Hematopoietic multipotent progenitor cell (in vitro differentiated cells): Measurements from ENCODE around the gene KIF25. TPM values are rescaled to one million over a fixed set of nuclear protein-coding genes. Genes with fewer than 3 reads are reported as not detected.
"Not testable (repeated sequence)": the region's sequence is repeated elsewhere in the genome, so short reads cannot be mapped to it uniquely, and the experiment has no call there.

Experiments used
- DNase-seq, 3 donors: peaks; one replicate each; pipeline ENCODE4 v3.0.0-alpha.2; 2011 to 2015; ENCODE audit warnings: low read depth in 2 of 3, low spot score in 2 of 3
- total RNA-seq: library from RNA; depleted of rRNA; stranded (reverse); fragments of >200 nt; gene quantifications from one replicate; pipeline ENCODE4 v1.2.3, GENCODE V29; 2012

Gene KIF25
- total RNA-seq, 1 donor = not detected

DNA sequence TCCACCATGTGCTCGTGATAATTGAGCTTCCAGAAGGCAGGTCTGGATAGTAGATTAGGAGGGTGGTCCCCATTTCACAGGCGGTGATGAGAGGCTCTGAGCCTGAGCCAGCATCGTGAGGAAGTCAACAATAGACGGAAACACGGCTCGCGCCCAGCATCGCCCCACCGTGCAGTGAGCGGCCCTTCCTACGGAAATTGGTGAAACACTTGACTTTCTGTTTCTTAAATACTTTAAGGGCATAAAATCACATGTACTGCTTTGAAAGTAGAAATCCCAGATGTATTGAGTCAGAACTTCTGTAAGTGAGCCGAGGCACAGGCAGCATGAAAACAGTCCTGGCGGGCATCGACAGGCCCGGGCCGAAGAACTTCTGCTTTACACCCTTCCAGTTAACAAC is 4.3 kb upstream of the KIF25 start:
- no peak for DNase-seq

DNA sequence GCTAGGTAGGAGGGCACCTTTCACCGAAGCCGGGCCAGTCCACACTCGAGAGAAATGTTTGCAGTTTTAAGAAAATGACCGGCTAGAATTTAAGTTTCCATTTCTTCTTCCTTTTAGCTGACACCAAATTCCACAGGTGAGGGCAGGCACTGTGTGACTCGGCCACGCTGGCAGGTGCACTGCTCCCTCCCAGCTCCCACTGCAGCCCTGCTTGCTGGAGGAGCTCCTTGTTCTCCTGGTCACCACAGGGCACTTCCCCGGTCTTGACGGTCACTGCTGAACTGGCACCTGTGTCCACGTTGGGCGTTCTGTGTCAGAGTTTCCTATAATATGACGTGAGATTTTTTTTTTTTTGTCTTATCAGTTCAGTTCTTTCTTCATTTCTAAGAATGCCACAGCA is 3.6 kb upstream of the KIF25 start:
- DNase-seq = no peak

DNA sequence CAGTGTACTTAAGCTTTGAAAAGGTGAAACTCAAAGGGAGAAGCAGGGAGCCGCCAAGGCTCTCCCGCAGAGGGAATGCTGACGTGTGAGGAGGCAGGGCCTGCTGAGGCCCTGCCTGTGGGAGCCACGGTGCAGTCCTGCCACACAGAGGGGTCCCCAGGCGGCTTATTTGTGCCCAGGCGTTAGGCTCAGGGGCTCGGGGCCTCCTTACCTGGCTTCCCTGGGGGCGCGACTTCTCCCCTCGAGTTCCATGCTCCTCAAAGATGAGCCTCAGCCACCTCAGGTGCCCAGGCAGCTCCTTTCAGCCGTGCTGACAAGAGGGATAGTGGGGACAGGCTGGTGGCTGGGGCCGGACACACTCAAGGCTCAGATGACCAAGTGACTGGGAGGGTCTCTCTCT is 2.2 kb upstream of the KIF25 start:
- DNase-seq = no peak

DNA sequence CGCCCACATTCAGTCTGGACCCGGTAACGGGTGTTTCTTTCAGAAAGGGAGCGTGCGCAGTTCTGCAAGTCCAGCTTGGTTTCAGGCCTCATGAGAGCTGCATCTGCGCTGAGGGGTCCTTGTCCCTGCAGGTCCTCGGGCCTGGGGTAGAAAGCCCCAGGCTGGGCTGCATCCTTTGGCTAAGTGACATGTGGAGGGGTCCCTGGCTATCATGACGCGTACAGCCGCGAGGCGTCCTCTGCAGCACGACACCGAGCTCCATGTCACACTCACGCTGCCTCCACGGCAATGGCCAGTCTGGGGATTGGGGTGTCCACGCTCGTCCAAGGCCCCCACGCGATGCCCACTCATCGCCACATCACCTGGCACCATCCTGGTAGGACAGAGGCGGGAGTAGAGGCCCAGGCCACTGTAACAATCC is 1.7 kb upstream of the KIF25 start:
- no peak for DNase-seq

DNA sequence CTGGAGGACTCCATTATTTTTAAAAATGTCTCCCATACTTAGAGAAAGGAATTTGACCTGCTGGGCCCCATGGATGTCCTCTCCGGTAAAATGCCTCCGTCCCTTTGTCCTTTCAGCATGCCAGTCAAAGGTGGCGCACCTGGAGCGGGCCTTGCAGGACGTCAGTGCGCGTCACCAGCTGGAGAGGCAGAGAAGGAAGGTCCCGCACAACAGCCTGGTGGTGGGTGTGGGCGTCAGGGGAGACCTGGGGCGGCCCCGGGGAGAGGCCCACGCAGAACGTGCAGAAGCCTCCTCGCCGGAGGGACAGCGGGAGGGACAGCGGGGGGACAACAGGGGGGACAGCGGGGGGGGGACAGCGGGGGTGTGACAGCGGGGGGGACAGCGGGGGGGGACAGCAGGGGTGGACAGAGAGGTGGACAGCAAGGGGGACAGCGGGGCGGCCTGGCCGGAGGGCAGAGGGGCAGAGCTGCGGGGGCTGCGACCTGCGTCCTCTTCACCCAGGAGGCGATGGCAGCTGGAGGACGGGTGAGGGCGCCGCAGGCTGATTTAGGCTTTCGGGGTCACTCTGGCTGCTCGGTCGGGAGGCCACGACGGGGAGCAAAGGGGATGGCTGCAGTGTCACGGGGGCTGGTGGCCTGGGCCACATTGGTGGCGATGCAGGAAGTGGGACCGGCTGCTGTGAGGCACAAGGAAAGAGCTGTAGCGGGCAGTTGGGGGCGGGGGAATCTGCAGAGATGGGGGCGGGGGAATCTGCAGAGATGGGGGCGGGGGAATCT is 859 bp upstream of the KIF25 start:
- DNase-seq = peak in 1 of 3 donors; percentile 60

DNA sequence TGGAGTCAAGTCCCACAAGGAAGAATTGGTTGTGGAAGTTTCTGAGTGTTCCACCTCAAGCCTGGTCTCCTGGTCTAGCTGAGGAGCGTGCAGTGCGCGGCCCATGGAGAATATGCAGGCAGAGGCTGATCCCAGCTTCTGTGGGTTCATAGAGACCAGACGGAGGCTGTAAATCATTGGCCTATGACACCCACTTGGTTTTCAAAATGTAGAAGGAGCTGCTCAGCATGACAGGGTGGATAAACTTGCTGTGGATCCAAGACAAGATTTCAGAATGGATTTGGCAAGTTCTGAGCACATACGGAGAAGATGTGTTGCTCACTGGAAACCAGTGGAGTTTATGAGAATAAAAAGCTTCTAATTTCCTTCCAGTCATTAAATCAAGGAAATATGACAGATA is 744 bp downstream of the KIF25 start:
- DNase-seq = no peak

DNA sequence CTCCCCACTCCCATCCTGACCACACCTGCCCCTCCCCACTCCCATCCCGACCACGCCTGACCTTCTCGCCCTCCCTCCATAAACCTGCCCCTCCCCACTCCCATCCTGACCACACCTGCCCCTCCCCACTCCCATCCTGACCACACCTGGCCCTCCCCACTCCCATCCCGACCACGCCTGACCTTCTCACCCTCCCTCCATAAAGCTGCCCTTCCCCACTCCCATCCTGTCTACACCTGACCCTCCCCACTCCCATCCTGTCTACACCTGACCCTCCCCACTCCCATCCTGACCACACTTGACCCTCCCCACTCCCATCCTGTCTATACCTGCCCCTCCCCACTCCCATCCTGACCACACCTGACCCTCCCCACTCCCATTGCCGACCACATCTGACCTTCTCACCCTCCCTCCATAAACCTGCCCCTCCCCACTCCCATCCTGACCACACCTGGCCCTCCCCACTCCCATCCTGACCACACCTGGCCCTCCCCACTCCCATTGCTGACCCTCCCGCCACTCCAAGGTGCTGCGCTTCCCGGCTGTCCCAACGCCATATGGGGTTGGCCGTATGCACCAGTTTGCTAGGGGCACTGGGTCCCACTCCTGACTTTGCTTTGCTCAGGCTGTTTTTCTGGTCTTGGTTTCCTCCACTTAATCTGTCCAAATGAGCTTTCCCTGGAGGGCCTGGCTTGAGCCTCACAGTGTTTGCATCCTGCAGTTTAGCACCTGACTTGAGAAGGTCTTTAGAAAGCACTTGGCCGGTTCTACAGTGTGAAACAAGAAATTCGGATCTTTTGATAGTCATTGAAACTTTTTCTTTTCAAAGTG is 2.9 kb downstream of the KIF25 start:
- no peak for DNase-seq

DNA sequence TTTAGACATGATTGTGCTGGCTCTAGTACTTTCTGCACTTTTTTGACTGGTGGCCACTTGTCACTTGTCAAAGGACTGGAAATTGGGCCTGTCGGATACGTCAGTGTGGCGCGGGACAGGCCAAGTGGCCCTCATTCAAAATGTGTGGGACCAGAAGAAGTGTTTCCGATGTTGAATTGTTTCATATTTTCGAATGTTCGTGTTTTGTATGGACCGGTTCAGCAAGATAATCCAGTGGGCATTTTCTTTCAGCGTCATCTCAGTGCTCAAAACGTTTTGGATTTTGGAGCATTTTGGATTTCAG is 3.5 kb downstream of the KIF25 start:
- no peak for DNase-seq

DNA sequence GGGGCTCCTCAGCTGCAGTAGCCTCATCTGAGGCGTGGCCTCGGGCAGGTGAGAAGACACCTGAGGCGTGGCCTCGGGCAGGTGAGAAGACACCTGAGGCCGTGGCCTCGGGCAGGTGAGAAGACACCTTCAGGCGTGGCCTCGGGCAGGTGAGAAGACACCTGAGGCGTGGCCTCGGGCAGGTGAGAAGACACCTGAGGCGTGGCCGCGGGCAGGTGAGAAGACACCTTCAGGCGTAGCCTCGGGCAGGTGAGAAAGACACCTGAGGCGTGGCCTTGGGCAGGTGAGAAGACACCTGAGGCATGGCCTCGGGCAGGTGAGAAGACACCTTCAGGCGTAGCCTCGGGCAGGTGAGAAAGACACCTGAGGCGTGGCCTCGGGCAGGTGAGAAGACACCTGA is 4.0 kb downstream of the KIF25 start:
- DNase-seq = not testable (repeated sequence)

DNA sequence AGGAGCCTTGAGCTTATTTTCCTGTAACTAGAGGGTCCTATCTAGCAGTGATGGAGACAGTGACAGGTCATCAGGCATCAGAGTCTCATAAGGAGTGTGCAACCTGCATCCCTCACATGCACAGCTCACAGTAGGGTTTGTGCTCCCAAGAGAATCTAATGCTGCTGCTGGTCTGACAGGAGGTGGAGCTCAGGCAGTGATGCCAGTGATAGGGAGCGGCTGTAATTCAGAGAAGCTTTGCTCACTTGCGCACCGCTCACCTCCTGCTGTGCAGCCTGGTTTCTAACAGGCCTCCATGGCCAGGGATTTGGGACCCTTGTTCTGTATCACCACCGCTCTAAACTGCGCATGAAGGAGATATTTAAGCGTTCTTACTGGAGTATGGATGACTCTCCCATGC is 5.3 kb downstream of the KIF25 start:
- DNase-seq = no peak

DNA sequence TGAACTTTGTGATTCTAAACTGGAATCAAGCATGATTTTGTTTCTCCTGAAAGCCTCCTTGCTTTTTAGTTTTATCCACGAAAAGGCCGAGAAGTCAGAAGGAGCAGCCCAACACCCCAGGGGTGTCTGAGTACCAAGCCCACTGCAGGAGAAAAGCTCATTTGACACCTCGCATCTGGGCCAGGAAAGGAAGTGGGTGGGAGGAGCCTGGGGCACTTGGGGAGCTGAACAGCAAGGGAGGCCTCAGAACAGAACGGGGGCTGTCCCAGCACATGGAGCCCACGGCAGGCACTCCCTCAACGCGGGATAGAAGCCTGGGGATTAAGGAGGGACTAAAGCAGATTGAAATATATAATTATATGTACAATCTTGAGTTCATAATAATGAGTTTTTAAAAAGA is 6.6 kb downstream of the KIF25 start:
- DNase-seq = no peak

DNA sequence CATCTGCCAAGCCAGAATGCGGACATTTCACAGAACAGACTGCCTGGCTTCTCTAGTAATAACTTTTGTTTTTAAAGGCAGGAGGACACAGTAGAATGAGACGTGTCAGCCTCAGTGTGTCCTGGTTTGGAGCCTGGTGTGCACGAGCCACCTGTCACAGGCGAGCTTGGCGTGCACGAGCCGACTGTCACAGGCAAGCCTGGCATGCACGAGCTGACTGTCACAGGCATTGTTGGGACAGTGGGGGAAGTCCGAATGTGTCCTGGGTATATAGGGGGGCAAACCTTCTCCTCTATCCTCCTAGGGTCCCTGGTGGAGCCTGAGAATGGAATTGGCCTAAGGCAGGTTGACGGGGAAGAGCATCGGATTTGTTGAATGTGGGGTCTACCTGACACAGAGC is 7.5 kb downstream of the KIF25 start:
- no peak for DNase-seq

DNA sequence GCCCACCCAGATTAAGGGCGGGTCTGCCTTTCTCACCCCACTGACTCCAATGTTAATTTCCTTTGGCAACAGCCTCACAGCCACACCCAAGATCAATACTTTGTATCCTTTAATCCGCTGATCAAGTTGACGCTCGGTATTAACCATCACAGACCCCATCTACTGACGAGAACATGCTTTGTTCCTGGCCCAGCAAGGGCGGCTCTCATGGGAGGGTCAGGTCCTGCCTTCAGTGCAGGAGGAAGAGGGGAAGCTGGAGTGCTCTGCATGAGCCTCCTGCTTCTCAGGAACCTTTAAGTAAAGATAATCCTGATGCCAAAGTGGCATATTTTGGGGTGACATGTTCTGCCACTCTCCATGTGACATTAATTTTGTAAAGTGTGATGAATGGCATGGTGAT is 8.3 kb downstream of the KIF25 start:
- no peak for DNase-seq

DNA sequence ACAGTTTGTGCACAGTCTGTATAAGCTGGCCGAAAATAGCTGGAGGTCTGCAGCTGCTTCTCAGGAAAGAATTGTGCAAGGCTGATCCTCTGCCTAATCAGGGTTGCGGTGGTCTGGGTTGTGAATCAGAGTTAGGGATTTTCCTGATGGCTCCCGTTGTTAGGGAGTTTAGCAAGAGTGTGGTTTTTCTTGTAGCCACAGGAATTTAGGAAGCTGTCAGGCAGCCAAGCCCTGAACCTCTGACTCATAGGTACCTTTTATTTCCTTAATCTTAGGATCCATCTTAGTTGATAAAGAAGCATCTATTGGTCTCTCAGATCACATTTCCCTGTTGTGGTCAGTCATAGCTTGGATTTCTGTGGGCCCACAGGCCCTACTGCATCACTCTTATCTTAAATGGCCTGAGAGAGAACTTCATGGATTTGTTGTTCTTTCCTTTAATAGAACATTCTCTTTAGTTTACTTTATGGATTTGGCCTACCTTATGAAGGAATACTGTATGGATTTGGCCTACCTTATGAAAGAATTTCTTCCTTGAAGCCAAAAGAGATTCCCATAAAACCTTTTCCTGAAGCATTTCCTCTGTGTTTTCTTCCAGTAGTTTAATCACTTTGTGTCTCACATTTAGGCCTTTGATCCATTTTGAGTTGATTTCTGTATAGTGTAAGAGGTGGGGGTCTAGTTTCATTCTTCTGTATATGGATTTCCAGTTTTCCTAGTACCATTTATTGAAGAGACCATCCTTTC is 10.3 kb downstream of the KIF25 start:
- peak in 2 of 3 donors; percentile 4 to 5 for DNase-seq

DNA sequence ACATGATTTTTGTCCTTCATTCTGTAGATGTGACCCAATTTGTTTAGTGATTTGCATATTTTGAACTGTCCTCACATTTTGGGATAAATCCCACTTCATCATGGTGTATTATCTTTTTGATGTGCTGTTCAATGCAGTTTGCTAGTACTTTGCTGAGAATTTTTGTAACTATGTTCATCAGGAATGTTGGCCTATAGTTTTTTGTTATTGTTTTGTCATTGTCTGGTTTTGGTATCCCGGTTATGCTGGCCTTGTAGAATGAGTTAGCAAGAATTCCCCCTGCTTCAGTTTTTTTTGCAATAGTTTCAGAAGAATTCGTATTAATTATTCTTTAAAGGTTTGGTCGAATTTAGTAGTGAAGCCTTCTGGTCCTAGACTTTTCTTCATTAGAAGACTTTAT is 11.9 kb downstream of the KIF25 start:
- DNase-seq = no peak

DNA sequence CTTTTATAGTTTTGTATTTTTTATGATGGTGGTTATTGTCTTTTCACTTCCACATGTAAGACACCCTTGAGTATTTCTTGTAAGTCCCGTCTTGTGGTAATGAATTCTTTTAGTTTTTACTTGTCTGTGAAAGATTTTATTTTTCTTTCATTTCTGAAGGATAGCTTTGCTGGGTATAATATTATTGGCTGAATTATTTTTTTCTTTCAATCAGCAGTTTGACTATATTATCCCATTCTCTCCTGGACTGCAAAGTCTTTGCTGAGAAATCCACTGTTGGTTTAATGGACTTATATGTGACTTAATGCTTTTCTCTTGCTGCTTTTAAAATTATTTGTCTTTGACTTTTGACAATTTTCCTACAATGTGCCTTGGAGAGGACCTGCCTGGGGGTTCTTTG is 13.8 kb downstream of the KIF25 start:
- no peak for DNase-seq

DNA sequence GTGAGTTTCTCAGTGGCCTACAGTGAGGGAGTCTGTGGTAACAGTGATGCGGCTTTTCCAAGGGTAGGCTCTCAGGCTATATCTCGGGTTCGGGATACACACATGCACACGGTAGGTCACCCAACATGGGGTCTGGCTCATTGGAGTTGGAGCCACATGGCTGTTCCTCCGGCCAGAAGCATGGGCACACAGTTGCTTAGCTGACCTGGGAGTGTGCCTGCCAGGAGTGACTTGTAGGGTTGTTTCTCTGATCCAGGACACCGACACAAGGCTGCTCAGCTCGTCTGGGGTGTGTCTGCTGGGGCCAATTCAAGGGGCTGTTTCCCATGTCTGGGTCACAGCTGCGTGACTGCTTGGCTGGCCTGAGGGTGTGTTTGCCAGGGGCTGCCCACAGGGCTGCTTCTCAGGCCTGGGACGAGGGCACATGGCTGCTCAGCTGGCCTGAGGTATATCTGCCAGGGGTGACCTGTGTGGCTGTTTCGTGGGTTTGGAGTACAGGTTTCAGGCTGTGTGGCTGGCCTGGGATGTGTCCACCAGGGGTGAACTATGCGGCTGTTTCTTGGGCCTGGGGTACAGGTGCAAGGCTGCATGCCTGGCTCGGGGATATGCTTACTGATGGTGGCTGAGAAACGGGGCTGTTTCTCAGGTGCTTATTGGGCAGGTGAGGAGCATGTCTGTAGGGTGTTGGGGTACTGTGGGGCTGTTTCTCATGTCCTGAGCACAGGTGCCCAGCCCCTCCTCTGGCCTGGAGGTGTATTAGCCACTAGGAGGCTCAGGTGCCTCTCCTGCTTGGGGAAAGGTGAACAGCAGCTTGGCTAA is 15.2 kb downstream of the KIF25 start:
- no peak for DNase-seq

DNA sequence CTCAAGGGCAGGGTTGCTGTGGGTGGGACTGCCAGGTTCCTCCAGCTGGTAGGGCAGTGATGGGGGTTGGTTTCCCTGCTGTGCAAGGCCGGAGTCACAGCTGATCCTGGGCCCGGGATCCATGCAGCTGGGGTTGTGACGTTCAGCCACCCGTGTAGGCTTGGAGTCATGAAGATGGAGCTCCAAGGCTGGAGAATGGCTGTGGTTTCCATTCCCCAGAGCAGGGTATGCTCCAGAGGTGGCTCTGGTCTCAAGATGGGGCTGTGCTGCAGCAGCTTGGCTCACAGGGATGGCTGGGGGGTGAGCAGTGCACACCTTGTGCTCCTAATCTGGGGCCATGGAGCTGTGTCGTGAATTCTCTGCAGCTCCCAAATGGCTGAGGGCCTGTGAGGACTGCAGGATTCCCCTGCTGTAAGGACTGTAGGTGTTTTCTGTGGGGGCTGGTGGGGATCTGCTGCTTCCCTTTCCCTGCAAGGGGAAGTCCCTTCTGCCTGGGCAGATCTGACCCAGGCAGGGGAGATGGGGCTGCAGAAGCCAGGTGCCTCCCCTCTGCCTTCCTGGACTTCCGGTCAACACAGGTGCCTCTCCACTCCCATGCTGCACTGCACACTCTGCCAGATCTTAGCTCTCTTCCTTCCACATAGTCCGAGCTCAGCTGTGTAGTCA is 15.9 kb downstream of the KIF25 start:
- DNase-seq = no peak

DNA sequence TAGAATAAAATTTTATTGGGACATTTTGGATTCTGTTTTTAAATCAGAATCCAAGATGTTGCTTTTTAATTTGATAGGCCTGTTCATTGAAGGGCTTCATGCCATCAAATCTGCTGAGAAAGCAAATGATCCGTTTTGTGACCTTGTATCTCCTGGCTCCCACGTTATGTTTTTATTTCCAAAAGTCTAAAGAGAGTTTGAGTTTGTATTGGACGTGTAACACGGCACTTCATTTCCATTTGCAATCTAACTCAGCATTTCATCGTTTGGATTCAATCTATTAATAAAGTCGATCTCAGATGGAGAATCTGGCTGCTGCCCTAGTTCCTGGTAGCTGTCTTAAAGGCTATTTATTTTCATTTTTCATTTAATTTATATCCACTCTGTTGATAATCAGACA is 17.0 kb downstream of the KIF25 start:
- DNase-seq = no peak

DNA sequence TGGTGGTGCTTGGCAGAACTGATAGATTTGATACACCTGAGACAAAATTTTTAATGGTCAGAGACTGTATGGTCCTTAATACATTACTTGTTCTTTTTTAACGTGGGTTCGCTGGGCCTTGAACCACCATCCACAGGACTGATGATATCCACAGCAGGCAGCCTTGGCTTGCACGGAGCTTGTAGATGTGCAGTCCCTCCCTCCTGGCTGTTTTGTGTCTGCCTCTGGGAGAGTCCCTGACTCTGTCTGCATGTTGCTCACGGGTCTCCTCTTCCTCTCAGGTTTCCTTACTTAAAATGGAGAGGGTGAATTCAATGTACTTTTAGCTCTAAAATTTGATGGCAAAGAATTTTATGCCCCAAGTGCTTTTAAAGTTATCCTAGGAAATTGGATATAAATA is 17.5 kb downstream of the KIF25 start:
- no peak for DNase-seq
